ENCODE data around the gene MAFG.

DNA sequence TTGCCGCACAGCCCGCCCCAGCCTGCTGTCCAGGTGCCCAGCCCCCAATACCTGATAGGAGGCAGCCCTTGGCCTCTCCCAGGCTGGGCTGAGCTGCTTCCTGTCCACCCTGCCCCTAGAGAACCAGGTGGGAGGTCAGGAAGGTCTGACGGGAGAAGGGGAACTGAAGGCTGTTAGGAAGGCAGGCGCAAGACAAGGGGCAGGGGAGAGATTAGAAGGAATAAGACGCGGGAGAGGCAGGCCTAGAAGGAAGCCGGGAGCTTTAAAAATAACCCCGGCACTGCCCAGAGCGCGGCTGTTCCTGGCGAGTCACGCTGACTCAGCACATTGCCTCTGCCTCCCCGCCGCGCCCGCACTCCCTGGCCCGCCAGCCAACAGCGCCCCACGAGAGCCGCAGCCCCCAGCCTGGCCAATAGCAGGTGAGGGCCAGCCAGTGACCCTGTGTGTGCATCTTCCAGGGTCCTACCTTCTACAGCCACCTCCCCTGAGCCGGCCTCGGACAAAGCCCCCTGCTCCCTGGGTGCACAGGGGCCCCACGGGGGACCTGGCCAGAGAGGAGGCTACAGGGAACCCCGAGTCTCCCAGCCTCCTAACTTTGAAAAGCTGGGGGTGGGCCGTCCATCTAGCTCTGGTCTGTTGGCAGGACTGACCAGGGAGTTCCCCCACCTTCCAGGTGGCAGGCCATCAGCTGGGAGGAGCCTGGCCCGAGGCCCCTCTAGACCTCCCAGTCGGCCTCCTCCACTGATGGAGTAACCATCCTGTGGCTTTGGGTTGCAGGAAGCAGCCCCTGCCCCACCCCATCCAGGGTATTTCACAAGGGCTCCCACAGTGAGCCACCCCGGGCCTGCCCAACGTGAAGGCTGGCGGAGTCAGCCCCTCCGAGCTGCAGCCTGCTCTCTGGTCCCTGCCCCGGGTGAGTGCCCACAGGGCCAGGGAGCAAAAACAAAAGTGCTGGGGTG, 4.0 kb downstream of the MAFG start:
- TF ChIP-seq, protein P1, sequence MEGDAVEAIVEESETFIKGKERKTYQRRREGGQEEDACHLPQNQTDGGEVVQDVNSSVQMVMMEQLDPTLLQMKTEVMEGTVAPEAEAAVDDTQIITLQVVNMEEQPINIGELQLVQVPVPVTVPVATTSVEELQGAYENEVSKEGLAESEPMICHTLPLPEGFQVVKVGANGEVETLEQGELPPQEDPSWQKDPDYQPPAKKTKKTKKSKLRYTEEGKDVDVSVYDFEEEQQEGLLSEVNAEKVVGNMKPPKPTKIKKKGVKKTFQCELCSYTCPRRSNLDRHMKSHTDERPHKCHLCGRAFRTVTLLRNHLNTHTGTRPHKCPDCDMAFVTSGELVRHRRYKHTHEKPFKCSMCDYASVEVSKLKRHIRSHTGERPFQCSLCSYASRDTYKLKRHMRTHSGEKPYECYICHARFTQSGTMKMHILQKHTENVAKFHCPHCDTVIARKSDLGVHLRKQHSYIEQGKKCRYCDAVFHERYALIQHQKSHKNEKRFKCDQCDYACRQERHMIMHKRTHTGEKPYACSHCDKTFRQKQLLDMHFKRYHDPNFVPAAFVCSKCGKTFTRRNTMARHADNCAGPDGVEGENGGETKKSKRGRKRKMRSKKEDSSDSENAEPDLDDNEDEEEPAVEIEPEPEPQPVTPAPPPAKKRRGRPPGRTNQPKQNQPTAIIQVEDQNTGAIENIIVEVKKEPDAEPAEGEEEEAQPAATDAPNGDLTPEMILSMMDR (IDR thresholded peaks at IDR 0.05) = no peak
- no peak for TF ChIP-seq POLR2A (IDR thresholded peaks at IDR 0.05)

Data from body of pancreas (tissue), 4 donors.